K562 (cell line): Measurements from ENCODE around the gene SLC49A3. TPM values are rescaled to one million over a fixed set of nuclear protein-coding genes. Genes with fewer than 3 reads are reported as not detected.

ENCODE experiments used
- CHD1 ChIP-seq: fragments of 200-600 bp; sonication (generic); IDR thresholded peaks from one replicate; pipeline ENCODE4 v1.6.1; 2012; ENCODE audit warnings: mild to moderate bottlenecking, moderate library complexity, low read length, inconsistent platforms
- GATA2 ChIP-seq: sonication (generic); formaldehyde crosslinking; IDR thresholded peaks from 2 replicates; pipeline ENCODE4 v1.4.0; 2020; ENCODE audit warnings: mild to moderate bottlenecking, missing genetic modification reagents
- PHF8 ChIP-seq: fragments of 200-600 bp; sonication (generic); IDR thresholded peaks from 2 replicates; pipeline ENCODE4 v1.6.1; 2012; ENCODE audit warnings: mixed run types, mild to moderate bottlenecking, inconsistent platforms, low read length, moderate library complexity, borderline replicate concordance
- SAP30 ChIP-seq: fragments of 200-600 bp; sonication (generic); IDR thresholded peaks from 2 replicates; pipeline ENCODE4 v1.6.1; 2012; ENCODE audit warnings: borderline replicate concordance, low read depth, mild to moderate bottlenecking, moderate library complexity, low read length, control low read depth, inconsistent platforms; ENCODE audit not compliant: insufficient read depth, poor library complexity, severe bottlenecking
- SIRT6 ChIP-seq: IDR thresholded peaks from one replicate; pipeline ENCODE4 v1.6.1; 2012; ENCODE audit warnings: low read depth, mild to moderate bottlenecking, control low read depth, inconsistent platforms, low read length, moderate library complexity
- SMARCE1 ChIP-seq: fragments of 450-650 bp; IDR thresholded peaks from 2 replicates; pipeline ENCODE4 v1.7.1; 2016; ENCODE audit warnings: mild to moderate bottlenecking
- ZBTB8A ChIP-seq: fragments of 450-650 bp; IDR thresholded peaks from 2 replicates; pipeline ENCODE4 v1.6.1; 2018; ENCODE audit warnings: mild to moderate bottlenecking, moderate library complexity; ENCODE audit not compliant: partially characterized antibody
- ZEB2 ChIP-seq: fragments of 450-650 bp; IDR thresholded peaks from 2 replicates; pipeline ENCODE4 v1.6.1; 2016
- ZNF121 ChIP-seq: sonication (generic); formaldehyde crosslinking; conservative IDR thresholded peaks from 2 replicates; pipeline ENCODE4 v1.8.0; 2022; ENCODE audit warnings: missing genetic modification reagents
- ZNF175 ChIP-seq: fragments of 200-800 bp; sonication (Bioruptor generic); IDR thresholded peaks from 2 replicates; pipeline ENCODE4 v1.6.1; 2016; ENCODE audit warnings: low read depth, mild to moderate bottlenecking, missing genetic modification characterization, missing compliant biosample characterization
- ZNF717 ChIP-seq: fragments of 250-450 bp; sonication (Bioruptor Pico); IDR thresholded peaks from 2 replicates; pipeline ENCODE4 v1.5.0; 2021
- ZNF766 ChIP-seq: fragments of 200-800 bp; sonication (Bioruptor generic); conservative IDR thresholded peaks from 2 replicates; pipeline ENCODE4 v1.6.1; 2016; ENCODE audit warnings: missing genetic modification characterization, missing compliant biosample characterization
- polyA plus RNA-seq, 8 experiments: library from polyadenylated mRNA; depleted of rRNA in 4 of 8; stranded (reverse) in 5 of 8; unstranded in 3 of 8; fragments of >200 nt; fragmentation: Nextera tagmentation in 2 of 8; fragmentation: Illumina TruSeq in 1 of 8; extraction: Ambion mirVana in 2 of 8; extraction: Trizol in 1 of 8; gene quantifications; 2 replicates each; pipeline versions ENCODE4 v1.2.1 to v1.2.3, GENCODE V29; 2011 to 2014; ENCODE audit warnings: inconsistent platforms in 1 of 8, missing spikeins in 1 of 8
- total RNA-seq, 7 experiments: library from RNA; depleted of rRNA in 6 of 7; stranded (reverse); fragments of >200 nt in 6 of 7; fragmentation: Illumina TruSeq in 2 of 7; extraction: Trizol in 2 of 7; gene quantifications; 2 replicates each; pipeline versions ENCODE4 v1.2.1 to v1.2.3, GENCODE V29; 2011 to 2021; ENCODE audit warnings: low replicate concordance in 1 of 7
- TF ChIP-seq, protein P1 (sequence below): fragments of 250-450 bp; sonication (Bioruptor Pico); IDR thresholded peaks from 2 replicates; pipeline ENCODE4 v1.4.0; 2020; ENCODE audit warnings: mild to moderate bottlenecking, moderate library complexity
- TF ChIP-seq, protein P2 (sequence below): fragments of 200-400 bp; formaldehyde crosslinking; IDR thresholded peaks from 2 replicates; pipeline ENCODE4 v1.6.1; 2017; ENCODE audit warnings: mild to moderate bottlenecking, low read depth, low read length, moderate library complexity
- TF ChIP-seq, protein P3 (sequence below), 2 experiments: fragments of 150-350 bp in 1 of 2; IDR thresholded peaks; 2 replicates each; pipeline ENCODE4 v1.6.1; 2012 to 2016; ENCODE audit warnings: low read depth in 2 of 2, low read length in 2 of 2, mild to moderate bottlenecking in 1 of 2, moderate library complexity in 1 of 2

The SLC49A3 gene
- total and polyA plus RNA-seq, 9 of the 15 experiments (the other 6 are each of a cell fraction or from before 2014, with no cell fraction given), result 0.24 to 0.41 TPM; not detected in 7

DNA sequence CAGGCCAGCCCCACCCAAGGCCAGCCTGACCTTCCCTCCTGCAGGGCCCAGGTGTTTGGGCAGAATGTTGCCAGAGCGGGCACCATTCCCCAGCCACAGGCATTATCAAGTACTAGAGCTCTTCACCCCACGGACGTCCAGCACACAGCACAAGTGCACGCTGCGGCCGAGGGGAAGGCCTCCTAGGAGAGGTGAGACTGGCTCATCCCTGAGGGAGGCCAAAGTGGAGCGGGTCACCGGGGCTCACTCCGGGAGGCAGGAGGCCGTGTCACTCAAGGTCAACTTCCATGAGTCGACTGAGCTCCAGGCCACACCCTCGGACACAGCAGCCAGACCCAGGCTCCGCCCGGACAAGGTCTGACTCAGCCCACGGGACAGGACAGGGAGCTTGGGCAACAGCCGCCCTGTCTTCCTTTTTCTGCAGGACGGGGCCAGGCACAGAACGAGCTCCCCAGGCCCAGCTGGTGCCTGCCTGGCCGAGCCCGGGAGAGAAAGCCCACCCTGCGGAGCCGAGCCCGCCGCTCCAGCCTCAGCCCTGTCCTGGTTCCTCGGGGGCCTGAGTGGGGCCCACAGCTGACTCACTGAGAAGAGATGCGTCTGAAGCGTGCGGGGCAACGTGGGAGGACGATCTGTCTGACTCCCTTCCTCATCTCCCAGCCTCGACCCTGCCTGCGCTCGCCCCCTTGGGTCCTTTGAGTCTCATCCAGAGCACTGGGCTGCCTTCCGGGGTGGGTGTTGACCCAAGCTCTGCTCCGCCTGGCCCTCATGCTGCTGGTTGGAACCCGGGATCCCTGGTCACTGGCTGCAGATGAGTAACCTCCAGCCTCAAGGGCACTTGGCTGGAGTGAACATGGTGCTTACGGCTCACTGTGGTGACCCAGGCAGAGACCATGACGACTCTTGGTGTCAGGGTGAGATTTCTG, 1.6 kb downstream of the SLC49A3 start (continued):
- TF ChIP-seq ZBTB8A (no peak), GATA2 (CRISPR knock-in tag) (no peak), SIRT6 (no peak), SAP30 (no peak), PHF8 (peak; percentile 71; the same call in 1 of the 2 replicates), ZEB2 (no peak), CHD1 (no peak), ZNF175 (CRISPR knock-in tag) (no peak), ZNF766 (peak; percentile 68; the same call in 1 of the 2 replicates), ZNF717 (CRISPR knock-in tag) (no peak), SMARCE1 (peak; percentile 68), ZNF121 (CRISPR knock-in tag) (peak; percentile 87)
- TF ChIP-seq, protein P1, sequence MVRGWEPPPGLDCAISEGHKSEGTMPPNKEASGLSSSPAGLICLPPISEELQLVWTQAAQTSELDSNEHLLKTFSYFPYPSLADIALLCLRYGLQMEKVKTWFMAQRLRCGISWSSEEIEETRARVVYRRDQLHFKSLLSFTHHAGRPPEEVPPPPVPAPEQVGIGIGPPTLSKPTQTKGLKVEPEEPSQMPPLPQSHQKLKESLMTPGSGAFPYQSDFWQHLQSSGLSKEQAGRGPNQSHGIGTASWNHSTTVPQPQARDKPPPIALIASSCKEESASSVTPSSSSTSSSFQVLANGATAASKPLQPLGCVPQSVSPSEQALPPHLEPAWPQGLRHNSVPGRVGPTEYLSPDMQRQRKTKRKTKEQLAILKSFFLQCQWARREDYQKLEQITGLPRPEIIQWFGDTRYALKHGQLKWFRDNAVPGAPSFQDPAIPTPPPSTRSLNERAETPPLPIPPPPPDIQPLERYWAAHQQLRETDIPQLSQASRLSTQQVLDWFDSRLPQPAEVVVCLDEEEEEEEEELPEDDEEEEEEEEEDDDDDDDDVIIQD (CRISPR knock-in tag), result no peak
- TF ChIP-seq, protein P2, sequence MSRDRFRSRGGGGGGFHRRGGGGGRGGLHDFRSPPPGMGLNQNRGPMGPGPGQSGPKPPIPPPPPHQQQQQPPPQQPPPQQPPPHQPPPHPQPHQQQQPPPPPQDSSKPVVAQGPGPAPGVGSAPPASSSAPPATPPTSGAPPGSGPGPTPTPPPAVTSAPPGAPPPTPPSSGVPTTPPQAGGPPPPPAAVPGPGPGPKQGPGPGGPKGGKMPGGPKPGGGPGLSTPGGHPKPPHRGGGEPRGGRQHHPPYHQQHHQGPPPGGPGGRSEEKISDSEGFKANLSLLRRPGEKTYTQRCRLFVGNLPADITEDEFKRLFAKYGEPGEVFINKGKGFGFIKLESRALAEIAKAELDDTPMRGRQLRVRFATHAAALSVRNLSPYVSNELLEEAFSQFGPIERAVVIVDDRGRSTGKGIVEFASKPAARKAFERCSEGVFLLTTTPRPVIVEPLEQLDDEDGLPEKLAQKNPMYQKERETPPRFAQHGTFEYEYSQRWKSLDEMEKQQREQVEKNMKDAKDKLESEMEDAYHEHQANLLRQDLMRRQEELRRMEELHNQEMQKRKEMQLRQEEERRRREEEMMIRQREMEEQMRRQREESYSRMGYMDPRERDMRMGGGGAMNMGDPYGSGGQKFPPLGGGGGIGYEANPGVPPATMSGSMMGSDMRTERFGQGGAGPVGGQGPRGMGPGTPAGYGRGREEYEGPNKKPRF, result no peak
- TF ChIP-seq, protein P3, sequence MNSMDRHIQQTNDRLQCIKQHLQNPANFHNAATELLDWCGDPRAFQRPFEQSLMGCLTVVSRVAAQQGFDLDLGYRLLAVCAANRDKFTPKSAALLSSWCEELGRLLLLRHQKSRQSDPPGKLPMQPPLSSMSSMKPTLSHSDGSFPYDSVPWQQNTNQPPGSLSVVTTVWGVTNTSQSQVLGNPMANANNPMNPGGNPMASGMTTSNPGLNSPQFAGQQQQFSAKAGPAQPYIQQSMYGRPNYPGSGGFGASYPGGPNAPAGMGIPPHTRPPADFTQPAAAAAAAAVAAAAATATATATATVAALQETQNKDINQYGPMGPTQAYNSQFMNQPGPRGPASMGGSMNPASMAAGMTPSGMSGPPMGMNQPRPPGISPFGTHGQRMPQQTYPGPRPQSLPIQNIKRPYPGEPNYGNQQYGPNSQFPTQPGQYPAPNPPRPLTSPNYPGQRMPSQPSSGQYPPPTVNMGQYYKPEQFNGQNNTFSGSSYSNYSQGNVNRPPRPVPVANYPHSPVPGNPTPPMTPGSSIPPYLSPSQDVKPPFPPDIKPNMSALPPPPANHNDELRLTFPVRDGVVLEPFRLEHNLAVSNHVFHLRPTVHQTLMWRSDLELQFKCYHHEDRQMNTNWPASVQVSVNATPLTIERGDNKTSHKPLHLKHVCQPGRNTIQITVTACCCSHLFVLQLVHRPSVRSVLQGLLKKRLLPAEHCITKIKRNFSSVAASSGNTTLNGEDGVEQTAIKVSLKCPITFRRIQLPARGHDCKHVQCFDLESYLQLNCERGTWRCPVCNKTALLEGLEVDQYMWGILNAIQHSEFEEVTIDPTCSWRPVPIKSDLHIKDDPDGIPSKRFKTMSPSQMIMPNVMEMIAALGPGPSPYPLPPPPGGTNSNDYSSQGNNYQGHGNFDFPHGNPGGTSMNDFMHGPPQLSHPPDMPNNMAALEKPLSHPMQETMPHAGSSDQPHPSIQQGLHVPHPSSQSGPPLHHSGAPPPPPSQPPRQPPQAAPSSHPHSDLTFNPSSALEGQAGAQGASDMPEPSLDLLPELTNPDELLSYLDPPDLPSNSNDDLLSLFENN (IDR thresholded peaks at IDR 0.05; ENCODE audit: low read depth in 2 of 2, low read length in 2 of 2), result no peak
